K562 (cell line): Measurements from ENCODE around the gene ISG20L2. TPM values are rescaled to one million over a fixed set of nuclear protein-coding genes. Genes with fewer than 3 reads are reported as not detected.

Experiments used
- DDX20 ChIP-seq: fragments of 450-650 bp; IDR thresholded peaks from 2 replicates; pipeline ENCODE4 v1.6.1; 2016; ENCODE audit warnings: missing genetic modification characterization, low read depth, mild to moderate bottlenecking, missing compliant biosample characterization, moderate library complexity
- FOXM1 ChIP-seq, 2 experiments: fragments of 450-650 bp in 1 of 2; sonication (generic) in 1 of 2; formaldehyde crosslinking in 1 of 2; IDR thresholded peaks; 2 replicates each; pipeline versions ENCODE4 v1.6.1 to v1.9.0; 2017 to 2022; ENCODE audit warnings: low read depth in 2 of 2, mild to moderate bottlenecking in 2 of 2, missing genetic modification reagents in 1 of 2, moderate library complexity in 1 of 2
- polyA plus RNA-seq, 8 experiments: library from polyadenylated mRNA; depleted of rRNA in 4 of 8; stranded (reverse) in 5 of 8; unstranded in 3 of 8; fragments of >200 nt; fragmentation: Nextera tagmentation in 2 of 8; fragmentation: Illumina TruSeq in 1 of 8; extraction: Ambion mirVana in 2 of 8; extraction: Trizol in 1 of 8; gene quantifications; 2 replicates each; pipeline versions ENCODE4 v1.2.1 to v1.2.3, GENCODE V29; 2011 to 2014; ENCODE audit warnings: inconsistent platforms in 1 of 8, missing spikeins in 1 of 8
- total RNA-seq, 7 experiments: library from RNA; depleted of rRNA in 6 of 7; stranded (reverse); fragments of >200 nt in 6 of 7; fragmentation: Illumina TruSeq in 2 of 7; extraction: Trizol in 2 of 7; gene quantifications; 2 replicates each; pipeline versions ENCODE4 v1.2.1 to v1.2.3, GENCODE V29; 2011 to 2021; ENCODE audit warnings: low replicate concordance in 1 of 7
- TF ChIP-seq, protein P1 (sequence below), 2 experiments: fragments of 450-650 bp; IDR thresholded peaks; 2 replicates each; pipeline ENCODE4 v1.6.1; 2016; ENCODE audit warnings: mild to moderate bottlenecking in 2 of 2, borderline replicate concordance in 1 of 2, low read depth in 1 of 2, moderate library complexity in 1 of 2
- TF ChIP-seq, protein P2 (sequence below): IDR thresholded peaks from 2 replicates; pipeline ENCODE4 v1.6.1; 2011; ENCODE audit not compliant: insufficient read length; ENCODE audit errors: extremely low read depth
- TF ChIP-seq, protein P3 (sequence below): IDR thresholded peaks from 2 replicates; pipeline ENCODE4 v1.6.1; 2016; ENCODE audit warnings: missing genetic modification characterization, missing compliant biosample characterization
- TF ChIP-seq, protein P4 (sequence below), 2 experiments: fragments of 450-650 bp in 1 of 2; IDR thresholded peaks; 2 replicates each; pipeline ENCODE4 v1.6.1; 2011 to 2017; ENCODE audit warnings: low read depth in 2 of 2, antibody characterized with exemption in 1 of 2, borderline replicate concordance in 1 of 2, low read length in 1 of 2, mild to moderate bottlenecking in 1 of 2, mixed read lengths in 1 of 2; ENCODE audit not compliant: control insufficient read depth in 1 of 2

The ISG20L2 gene
- total and polyA plus RNA-seq, 9 of the 15 experiments (the other 6 are each of a cell fraction or from before 2014, with no cell fraction given) = 21.3 to 130 (median 50.3) TPM

DNA sequence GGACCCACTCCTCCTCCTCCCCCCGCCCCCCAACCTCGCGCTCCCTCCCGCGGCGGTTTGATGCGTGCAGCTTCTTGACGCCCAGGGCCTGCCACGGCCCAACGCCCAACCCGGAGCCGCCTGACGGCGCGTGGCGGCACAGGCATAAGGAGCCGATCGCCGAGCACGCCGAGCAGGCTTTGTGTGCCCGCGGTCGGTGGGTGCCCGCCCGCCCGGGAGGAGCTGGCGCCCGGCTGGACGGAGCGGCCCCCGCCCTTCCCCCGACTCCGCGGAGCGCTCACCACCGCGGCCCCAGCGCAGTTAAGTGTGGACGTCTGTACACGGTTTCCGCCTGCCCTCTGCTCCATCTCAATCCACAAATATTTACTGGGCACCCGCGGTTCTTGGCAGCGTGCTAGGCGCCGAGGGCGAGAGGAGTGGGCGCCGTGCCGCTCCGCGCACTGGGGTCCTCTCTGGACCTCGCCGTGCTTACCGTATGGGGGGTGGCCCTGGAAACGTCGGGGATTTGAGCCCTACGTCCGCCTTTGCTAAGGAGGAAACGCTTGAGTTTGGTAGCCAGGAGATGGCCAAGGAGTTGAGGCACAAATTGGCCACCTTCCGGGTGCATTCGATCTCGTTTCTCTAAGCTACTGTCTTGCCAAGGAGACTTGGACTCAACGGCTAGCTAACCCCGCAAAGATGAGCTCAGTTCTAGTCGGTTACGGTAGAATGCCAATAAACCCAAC, 23.4 kb upstream of the ISG20L2 start (continued):
- TF ChIP-seq, protein P1, sequence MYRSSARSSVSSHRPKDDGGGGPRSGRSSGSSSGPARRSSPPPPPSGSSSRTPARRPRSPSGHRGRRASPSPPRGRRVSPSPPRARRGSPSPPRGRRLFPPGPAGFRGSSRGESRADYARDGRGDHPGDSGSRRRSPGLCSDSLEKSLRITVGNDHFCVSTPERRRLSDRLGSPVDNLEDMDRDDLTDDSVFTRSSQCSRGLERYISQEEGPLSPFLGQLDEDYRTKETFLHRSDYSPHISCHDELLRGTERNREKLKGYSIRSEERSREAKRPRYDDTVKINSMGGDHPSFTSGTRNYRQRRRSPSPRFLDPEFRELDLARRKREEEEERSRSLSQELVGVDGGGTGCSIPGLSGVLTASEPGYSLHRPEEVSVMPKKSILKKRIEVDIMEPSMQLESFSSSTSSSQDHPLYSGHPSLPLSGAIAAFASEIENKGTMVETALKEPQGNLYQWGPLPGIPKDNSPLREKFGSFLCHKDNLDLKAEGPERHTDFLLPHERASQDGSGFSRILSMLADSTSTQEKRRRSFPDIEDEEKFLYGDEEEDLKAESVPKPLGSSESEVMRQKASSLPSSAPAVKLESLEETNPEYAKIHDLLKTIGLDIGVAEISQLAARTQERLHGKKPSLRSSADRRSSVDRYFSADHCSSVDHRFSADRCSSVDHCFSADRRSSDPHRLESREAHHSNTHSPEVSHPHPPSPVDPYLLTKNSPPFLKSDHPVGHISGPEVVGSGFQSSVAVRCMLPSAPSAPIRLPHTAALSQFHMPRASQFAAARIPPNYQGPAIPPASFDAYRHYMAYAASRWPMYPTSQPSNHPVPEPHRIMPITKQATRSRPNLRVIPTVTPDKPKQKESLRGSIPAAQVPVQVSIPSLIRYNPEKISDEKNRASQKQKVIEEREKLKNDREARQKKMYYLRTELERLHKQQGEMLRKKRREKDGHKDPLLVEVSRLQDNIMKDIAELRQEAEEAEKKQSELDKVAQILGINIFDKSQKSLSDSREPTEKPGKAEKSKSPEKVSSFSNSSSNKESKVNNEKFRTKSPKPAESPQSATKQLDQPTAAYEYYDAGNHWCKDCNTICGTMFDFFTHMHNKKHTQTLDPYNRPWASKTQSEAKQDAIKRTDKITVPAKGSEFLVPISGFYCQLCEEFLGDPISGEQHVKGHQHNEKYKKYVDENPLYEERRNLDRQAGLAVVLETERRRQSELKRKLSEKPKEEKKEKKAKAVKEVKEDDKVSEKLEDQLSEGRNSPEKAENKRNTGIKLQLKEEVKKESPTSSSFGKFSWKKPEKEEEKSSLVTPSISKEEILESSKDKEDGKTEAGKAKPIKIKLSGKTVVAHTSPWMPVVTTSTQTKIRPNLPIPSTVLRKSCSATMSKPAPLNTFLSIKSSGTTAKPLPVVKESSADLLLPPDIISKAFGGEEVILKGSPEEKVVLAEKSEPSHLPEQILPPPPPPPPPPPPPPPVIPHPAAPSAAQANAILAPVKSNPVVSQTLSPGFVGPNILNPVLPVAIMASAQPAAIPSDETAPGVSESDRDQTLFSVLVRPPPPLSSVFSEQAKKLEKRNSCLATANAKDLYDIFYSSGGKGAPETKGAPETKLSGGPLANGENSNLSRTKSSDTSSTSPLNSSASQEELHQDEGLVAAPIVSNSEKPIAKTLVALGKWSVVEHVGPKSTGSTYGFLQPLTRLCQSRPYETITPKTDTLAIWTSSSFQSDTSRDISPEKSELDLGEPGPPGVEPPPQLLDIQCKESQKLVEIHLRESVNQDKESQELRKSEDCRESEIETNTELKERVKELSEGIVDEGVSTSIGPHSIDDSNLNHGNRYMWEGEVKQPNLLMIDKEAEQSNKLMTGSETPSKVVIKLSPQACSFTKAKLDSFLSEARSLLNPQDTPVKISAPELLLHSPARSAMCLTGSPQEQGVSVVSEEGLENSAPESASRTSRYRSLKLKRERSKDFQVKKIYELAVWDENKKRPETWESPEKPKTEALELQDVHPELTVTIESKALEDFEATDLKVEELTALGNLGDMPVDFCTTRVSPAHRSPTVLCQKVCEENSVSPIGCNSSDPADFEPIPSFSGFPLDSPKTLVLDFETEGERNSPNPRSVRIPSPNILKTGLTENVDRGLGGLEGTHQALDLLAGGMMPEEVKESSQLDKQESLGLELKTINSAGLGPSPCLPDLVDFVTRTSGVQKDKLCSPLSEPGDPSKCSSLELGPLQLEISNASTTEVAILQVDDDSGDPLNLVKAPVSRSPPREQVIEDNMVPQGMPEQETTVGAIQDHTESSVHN (IDR thresholded peaks at IDR 0.05; ENCODE audit: borderline replicate concordance in 1 of 2, low read depth in 1 of 2) = no peak
- TF ChIP-seq, protein P2, sequence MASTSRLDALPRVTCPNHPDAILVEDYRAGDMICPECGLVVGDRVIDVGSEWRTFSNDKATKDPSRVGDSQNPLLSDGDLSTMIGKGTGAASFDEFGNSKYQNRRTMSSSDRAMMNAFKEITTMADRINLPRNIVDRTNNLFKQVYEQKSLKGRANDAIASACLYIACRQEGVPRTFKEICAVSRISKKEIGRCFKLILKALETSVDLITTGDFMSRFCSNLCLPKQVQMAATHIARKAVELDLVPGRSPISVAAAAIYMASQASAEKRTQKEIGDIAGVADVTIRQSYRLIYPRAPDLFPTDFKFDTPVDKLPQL = no peak
- TF ChIP-seq, protein P3, sequence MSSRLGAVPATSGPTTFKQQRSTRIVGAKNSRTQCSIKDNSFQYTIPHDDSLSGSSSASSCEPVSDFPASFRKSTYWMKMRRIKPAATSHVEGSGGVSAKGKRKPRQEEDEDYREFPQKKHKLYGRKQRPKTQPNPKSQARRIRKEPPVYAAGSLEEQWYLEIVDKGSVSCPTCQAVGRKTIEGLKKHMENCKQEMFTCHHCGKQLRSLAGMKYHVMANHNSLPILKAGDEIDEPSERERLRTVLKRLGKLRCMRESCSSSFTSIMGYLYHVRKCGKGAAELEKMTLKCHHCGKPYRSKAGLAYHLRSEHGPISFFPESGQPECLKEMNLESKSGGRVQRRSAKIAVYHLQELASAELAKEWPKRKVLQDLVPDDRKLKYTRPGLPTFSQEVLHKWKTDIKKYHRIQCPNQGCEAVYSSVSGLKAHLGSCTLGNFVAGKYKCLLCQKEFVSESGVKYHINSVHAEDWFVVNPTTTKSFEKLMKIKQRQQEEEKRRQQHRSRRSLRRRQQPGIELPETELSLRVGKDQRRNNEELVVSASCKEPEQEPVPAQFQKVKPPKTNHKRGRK = no peak
- no peak for TF ChIP-seq DDX20 (tag)
- TF ChIP-seq, protein P4, sequence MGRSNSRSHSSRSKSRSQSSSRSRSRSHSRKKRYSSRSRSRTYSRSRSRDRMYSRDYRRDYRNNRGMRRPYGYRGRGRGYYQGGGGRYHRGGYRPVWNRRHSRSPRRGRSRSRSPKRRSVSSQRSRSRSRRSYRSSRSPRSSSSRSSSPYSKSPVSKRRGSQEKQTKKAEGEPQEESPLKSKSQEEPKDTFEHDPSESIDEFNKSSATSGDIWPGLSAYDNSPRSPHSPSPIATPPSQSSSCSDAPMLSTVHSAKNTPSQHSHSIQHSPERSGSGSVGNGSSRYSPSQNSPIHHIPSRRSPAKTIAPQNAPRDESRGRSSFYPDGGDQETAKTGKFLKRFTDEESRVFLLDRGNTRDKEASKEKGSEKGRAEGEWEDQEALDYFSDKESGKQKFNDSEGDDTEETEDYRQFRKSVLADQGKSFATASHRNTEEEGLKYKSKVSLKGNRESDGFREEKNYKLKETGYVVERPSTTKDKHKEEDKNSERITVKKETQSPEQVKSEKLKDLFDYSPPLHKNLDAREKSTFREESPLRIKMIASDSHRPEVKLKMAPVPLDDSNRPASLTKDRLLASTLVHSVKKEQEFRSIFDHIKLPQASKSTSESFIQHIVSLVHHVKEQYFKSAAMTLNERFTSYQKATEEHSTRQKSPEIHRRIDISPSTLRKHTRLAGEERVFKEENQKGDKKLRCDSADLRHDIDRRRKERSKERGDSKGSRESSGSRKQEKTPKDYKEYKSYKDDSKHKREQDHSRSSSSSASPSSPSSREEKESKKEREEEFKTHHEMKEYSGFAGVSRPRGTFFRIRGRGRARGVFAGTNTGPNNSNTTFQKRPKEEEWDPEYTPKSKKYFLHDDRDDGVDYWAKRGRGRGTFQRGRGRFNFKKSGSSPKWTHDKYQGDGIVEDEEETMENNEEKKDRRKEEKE (IDR thresholded peaks at IDR 0.05; ENCODE audit: borderline replicate concordance in 1 of 2, control insufficient read depth in 1 of 2, low read depth in 2 of 2, low read length in 1 of 2) = 0 out of 4 replicates have a peak, but pooled peaks of 1 of the 2 experiments have one; percentile 53
- peak; percentile 89 for TF ChIP-seq FOXM1 (IDR thresholded peaks at IDR 0.05; ENCODE audit: low read depth)
- TF ChIP-seq FOXM1 (CRISPR knock-in tag; IDR thresholded peaks at IDR 0.05; ENCODE audit: low read depth) = no peak
